Right lobe of liver (tissue), 4 donors: ENCODE results near the gene MAN1B1.
"Not testable (repeated sequence)": the region's sequence is repeated elsewhere in the genome, so short reads cannot be mapped to it uniquely, and the experiment has no call there.

ENCODE experiments used
- POLR2A ChIP-seq: fragments of 450-650 bp; IDR thresholded peaks from one replicate; pipeline ENCODE4 v1.6.1; 2017; ENCODE audit warnings: antibody characterized with exemption, mild to moderate bottlenecking
- TF ChIP-seq, protein P1 (sequence below), 4 donors: fragments of 200-600 bp in 3 of 4; fragments of 450-650 bp in 1 of 4; IDR thresholded peaks; one replicate each; pipeline versions ENCODE4 v1.5.1 to v1.8.0; 2016 to 2022; ENCODE audit warnings: antibody characterized with exemption in 4 of 4, mild to moderate bottlenecking in 2 of 4
- donor health status: DM: no; HTN: no; CAD: no.
- donor health status: DM: no; HTN: no; CAD: no.
- donor health status: DM: no; HTN: yes; CAD: no.

DNA sequence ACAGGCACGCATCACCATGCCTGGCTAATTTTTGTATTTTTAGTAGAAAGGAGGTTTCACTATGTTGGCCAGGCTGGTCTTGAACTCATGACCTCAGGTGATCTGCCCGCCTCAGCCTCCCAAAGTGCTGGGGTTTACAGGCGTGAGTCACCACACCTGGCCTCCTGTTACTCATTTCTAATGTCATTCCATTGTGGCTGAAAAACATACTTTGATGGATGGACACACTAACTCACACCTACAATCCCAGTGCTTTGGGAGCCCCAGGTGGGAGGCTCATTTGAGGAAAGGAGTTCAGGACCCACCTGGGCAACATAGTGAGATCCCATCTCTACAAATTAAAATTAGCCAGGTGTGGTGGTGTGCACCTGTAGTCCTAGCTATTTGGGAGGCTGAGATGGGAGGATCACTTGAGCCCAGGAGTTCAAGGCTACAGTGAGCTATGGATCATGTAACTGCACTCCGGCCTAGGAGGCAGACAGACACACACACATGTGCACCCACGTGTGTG lies 37.2 kb downstream of the MAN1B1 start:
- TF ChIP-seq, protein P1, sequence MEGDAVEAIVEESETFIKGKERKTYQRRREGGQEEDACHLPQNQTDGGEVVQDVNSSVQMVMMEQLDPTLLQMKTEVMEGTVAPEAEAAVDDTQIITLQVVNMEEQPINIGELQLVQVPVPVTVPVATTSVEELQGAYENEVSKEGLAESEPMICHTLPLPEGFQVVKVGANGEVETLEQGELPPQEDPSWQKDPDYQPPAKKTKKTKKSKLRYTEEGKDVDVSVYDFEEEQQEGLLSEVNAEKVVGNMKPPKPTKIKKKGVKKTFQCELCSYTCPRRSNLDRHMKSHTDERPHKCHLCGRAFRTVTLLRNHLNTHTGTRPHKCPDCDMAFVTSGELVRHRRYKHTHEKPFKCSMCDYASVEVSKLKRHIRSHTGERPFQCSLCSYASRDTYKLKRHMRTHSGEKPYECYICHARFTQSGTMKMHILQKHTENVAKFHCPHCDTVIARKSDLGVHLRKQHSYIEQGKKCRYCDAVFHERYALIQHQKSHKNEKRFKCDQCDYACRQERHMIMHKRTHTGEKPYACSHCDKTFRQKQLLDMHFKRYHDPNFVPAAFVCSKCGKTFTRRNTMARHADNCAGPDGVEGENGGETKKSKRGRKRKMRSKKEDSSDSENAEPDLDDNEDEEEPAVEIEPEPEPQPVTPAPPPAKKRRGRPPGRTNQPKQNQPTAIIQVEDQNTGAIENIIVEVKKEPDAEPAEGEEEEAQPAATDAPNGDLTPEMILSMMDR (IDR thresholded peaks at IDR 0.05): not testable (repeated sequence)
- not testable (repeated sequence) for TF ChIP-seq POLR2A
